Ascending aorta (tissue), 2 donors: ENCODE results near the gene ATG9B. TPM values are rescaled to one million over a fixed set of nuclear protein-coding genes. Genes with fewer than 3 reads are reported as not detected.

Experiments
- DNase-seq, 2 donors: peaks; one replicate each; pipeline ENCODE4 v3.0.0-alpha.2; 2019; ENCODE audit warnings: low spot score in 2 of 2
- H3K27ac ChIP-seq, 2 donors: fragments of 200-600 bp; sonication (generic); one replicate each; pipeline ENCODE4 v1.5.1; 2016 to 2017; ENCODE audit warnings: mild to moderate bottlenecking in 1 of 2
- H3K27me3 ChIP-seq: fragments of 200-600 bp; sonication (generic); one replicate; pipeline ENCODE4 v1.5.1; 2017
- H3K36me3 ChIP-seq, 2 donors: fragments of 200-600 bp; sonication (generic); one replicate each; pipeline ENCODE4 v1.5.1; 2016
- H3K4me1 ChIP-seq, 2 donors: fragments of 200-600 bp; sonication (generic); one replicate each; pipeline ENCODE4 v1.5.1; 2016 to 2017; ENCODE audit warnings: mild to moderate bottlenecking in 1 of 2
- H3K4me3 ChIP-seq, 2 donors: fragments of 200-600 bp; sonication (generic); one replicate each; pipeline ENCODE4 v1.5.1; 2016 to 2017; ENCODE audit warnings: mild to moderate bottlenecking in 1 of 2
- H3K9me3 ChIP-seq, 2 donors: fragments of 200-600 bp; sonication (generic); one replicate each; pipeline ENCODE4 v1.5.1; 2016
- CTCF ChIP-seq, 3 experiments: fragments of 200-600 bp in 2 of 3; fragments of 450-650 bp in 1 of 3; sonication (generic) in 2 of 3; IDR thresholded peaks; one replicate each; pipeline ENCODE4 v1.5.1; 2016 to 2019; ENCODE audit warnings: antibody characterized with exemption in 3 of 3, mild to moderate bottlenecking in 1 of 3, moderate library complexity in 1 of 3
- intact Hi-C: fragments of 100-400 bp; cut with DNase I; formaldehyde crosslinking; loops from one replicate; pipeline ENCODE4 v1.15.1; 2023
- total RNA-seq: library from RNA; depleted of rRNA; stranded (reverse); fragments of >200 nt; gene quantifications from one replicate; pipeline ENCODE4 v1.1.0, GENCODE V29; 2016

ATG9B gene
- total RNA-seq, 1 donor from 2014 or later, result not detected

- Histone ChIP-seq H3K36me3 (peaks cover 15 to 16% of the 10 kb centered on the region in 2 donors), H3K27ac (peak overlapping the region; percentile 85 to 95), H3K4me3 (peak overlapping the region; percentile 92 to 95), H3K27me3 (no peaks in the 10 kb centered on the region), H3K9me3 (no peaks in the 10 kb centered on the region), H3K4me1 (peaks cover 21 to 44% of the 10 kb centered on the region in 2 donors)
- DNase-seq, result no peak
- TF ChIP-seq CTCF (IDR thresholded peaks at IDR 0.05), result no peak
- intact Hi-C loops, result loop anchor here (2.0 to 5.0 kb wide), 2 partner anchors 50 to 187 kb away; partner anchors contain the start of gene SMARCD3
These were observed 36.3 kb upstream of the ATG9B start for GRCh38 chr7:151060416-151061212.

- no peak for DNase-seq
- Histone ChIP-seq H3K4me1 (peaks cover 21 to 44% of the 10 kb centered on the region in 2 donors), H3K9me3 (no peaks in the 10 kb centered on the region), H3K27me3 (no peaks in the 10 kb centered on the region), H3K36me3 (peaks cover 10% of the 10 kb centered on the region in 2 donors), H3K4me3 (peak overlapping the region; percentile 92 to 95), H3K27ac (peak overlapping the region; percentile 85 to 95)
- intact Hi-C loops, result loop anchor here (2.0 to 5.0 kb wide), 2 partner anchors 51 to 187 kb away; partner anchors contain the start of gene SMARCD3
- TF ChIP-seq CTCF (IDR thresholded peaks at IDR 0.05), result no peak
These were observed 35.8 kb upstream of the ATG9B start for GRCh38 chr7:151060113-151060415.

GRCh38 chr7:151059367-151060112 is 35.2 kb upstream of the ATG9B start, which contains the start of gene SLC4A2:
Gene SLC4A2, plus strand, starts transcription at chr7:151059589. Its CDS starts 2,399 bp downstream, at chr7:151061988.
- peak in 1 of 2 donors; percentile 87 for DNase-seq
- TF ChIP-seq CTCF (IDR thresholded peaks at IDR 0.05), result peak in 2 of 3 experiments; percentile 53 to 61
- peak within 1 kb of the TSS; percentile 92 to 95 for H3K4me3 ChIP-seq
- no peaks in the 10 kb centered on the region for H3K27me3 ChIP-seq
- H3K27ac ChIP-seq, result peak within 1 kb of the TSS; percentile 85 to 95
- peaks cover 21 to 44% of the 10 kb centered on the region in 2 donors for H3K4me1 ChIP-seq
- H3K36me3 ChIP-seq, result peaks cover 4 to 5% of the 10 kb centered on the region in 2 donors
- intact Hi-C loops, result loop anchor here (1.0 to 5.0 kb wide), 4 partner anchors 21 to 188 kb away; partner anchors contain the start of genes FASTK and SMARCD3
- no peaks in the 10 kb centered on the region for H3K9me3 ChIP-seq

GRCh38 chr7:151058781-151059366 is 34.6 kb upstream of the ATG9B start:
- intact Hi-C loops, result loop anchor here (1.0 kb wide), 3 partner anchors 21 to 31 kb away; partner anchors contain the start of genes ABCB8 and FASTK
- Histone ChIP-seq H3K9me3 (no peaks in the 10 kb centered on the region), H3K4me1 (peaks cover 21 to 44% of the 10 kb centered on the region in 2 donors), H3K27ac (peak overlapping the region; percentile 85 to 95), H3K36me3 (no peaks in the 10 kb centered on the region), H3K4me3 (peak overlapping the region; percentile 92 to 95), H3K27me3 (no peaks in the 10 kb centered on the region)
- TF ChIP-seq CTCF (IDR thresholded peaks at IDR 0.05), result no peak
- no peak for DNase-seq
